Neutrophil (primary cell): ENCODE measurements around the gene C9orf153.
A peak's percentile ranks its signal among the peaks of the same experiment; 100 is the strongest.
"Not testable (repeated sequence)": the region's sequence is repeated elsewhere in the genome, so short reads cannot be mapped to it uniquely, and the experiment has no call there.

Experiments used
- H3K27ac ChIP-seq: fragments of 200-600 bp; sonication (generic); 2 replicates; pipeline ENCODE4 v1.5.1; 2016; ENCODE audit warnings: mild to moderate bottlenecking, moderate library complexity
- H3K27me3 ChIP-seq: fragments of 200-600 bp; sonication (generic); 2 replicates; pipeline ENCODE4 v1.6.0; 2016; ENCODE audit warnings: mild to moderate bottlenecking
- H3K36me3 ChIP-seq: fragments of 200-600 bp; sonication (generic); 2 replicates; pipeline ENCODE4 v1.5.1; 2017
- H3K4me1 ChIP-seq, 2 experiments: fragments of 200-600 bp in 1 of 2; sonication (generic) in 1 of 2; 1 replicate in 1 of 2; 2 replicates in 1 of 2; pipeline versions ENCODE4 v1.5.1 to v1.6.1; 2013 to 2016; ENCODE audit warnings: low read depth in 1 of 2, low read length in 1 of 2, mild to moderate bottlenecking in 1 of 2, moderate library complexity in 1 of 2; ENCODE audit not compliant: control insufficient read depth in 1 of 2, insufficient read depth in 1 of 2
- H3K4me3 ChIP-seq, 2 experiments: fragments of 200-600 bp in 1 of 2; sonication (generic) in 1 of 2; 1 replicate in 1 of 2; 2 replicates in 1 of 2; pipeline ENCODE4 v1.5.1; 2013 to 2016; ENCODE audit warnings: low read depth in 1 of 2, low read length in 1 of 2, mild to moderate bottlenecking in 1 of 2, moderate library complexity in 1 of 2
- H3K9me3 ChIP-seq: fragments of 200-600 bp; sonication (generic); 2 replicates; pipeline ENCODE4 v1.5.1; 2016
- TF ChIP-seq, protein P1 (sequence below): fragments of 200-600 bp; sonication (generic); IDR thresholded peaks from 2 replicates; pipeline ENCODE4 v1.5.1; 2016; ENCODE audit warnings: antibody characterized with exemption

C9orf153 gene

GRCh38 chr9:86207193-86207592, 52.3 kb downstream of the C9orf153 start:
- Histone ChIP-seq H3K4me1 (no peaks in the 10 kb centered on the region), H3K27me3 (no peaks in the 10 kb centered on the region), H3K36me3 (no peaks in the 10 kb centered on the region), H3K27ac (no peak overlapping the region), H3K9me3 (no peaks in the 10 kb centered on the region), H3K4me3 (no peak overlapping the region)
- TF ChIP-seq, protein P1, sequence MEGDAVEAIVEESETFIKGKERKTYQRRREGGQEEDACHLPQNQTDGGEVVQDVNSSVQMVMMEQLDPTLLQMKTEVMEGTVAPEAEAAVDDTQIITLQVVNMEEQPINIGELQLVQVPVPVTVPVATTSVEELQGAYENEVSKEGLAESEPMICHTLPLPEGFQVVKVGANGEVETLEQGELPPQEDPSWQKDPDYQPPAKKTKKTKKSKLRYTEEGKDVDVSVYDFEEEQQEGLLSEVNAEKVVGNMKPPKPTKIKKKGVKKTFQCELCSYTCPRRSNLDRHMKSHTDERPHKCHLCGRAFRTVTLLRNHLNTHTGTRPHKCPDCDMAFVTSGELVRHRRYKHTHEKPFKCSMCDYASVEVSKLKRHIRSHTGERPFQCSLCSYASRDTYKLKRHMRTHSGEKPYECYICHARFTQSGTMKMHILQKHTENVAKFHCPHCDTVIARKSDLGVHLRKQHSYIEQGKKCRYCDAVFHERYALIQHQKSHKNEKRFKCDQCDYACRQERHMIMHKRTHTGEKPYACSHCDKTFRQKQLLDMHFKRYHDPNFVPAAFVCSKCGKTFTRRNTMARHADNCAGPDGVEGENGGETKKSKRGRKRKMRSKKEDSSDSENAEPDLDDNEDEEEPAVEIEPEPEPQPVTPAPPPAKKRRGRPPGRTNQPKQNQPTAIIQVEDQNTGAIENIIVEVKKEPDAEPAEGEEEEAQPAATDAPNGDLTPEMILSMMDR: no peak

- no peaks in the 10 kb centered on the region for H3K9me3 ChIP-seq
- no peaks in the 10 kb centered on the region for H3K4me1 ChIP-seq
- no peak overlapping the region for H3K27ac ChIP-seq
- H3K36me3 ChIP-seq: no peaks in the 10 kb centered on the region
- TF ChIP-seq, protein P1: peak; percentile 54
- no peaks in the 10 kb centered on the region for H3K27me3 ChIP-seq
- H3K4me3 ChIP-seq: no peak overlapping the region
Measured at GRCh38 chr9:86202338-86202882, 57.0 kb downstream of the C9orf153 start.

DNA sequence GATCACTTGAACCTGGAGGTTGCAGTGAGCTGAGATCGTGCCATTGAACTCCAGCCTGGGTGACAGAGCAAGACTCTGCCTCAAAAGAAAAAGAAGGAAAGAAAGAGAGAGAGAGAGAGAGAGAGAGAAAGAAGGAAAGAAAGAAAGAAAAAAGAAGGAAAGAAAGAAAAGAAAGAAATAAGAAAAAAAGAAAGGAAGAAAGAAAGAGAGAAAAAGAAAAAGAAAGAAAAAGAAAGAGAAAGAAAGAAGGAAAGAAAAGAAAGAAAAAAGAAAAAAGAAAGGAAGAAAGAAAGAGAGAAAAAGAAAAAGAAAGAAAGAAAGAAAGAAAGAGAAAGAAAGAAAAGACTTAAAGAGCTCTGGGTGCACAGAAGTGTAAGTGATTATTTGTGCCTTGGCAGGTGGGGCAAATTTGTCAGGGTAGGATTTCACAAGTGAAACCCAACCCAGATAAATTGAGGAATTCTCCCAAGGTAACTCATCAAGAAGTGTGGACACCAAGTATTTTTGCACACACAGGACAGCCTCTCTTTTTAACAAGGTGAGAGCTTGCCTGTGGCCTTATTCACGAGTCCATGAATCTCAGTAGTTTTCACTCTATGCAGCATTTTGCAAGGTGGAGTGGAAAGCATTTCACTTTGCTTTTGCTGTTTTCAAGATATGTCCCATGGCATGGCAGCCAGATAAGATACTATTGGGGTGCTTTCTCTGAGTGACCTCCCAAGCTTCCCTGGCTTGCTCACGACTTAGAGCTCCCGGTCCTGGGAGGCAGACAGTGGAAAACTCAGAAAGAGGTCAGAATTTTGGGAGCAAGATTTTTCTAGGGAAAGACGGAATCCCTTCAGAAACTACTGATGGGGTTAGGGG, 57.8 kb downstream of the C9orf153 start:
- TF ChIP-seq, protein P1: no peak
- H3K27ac ChIP-seq: no peak overlapping the region
- no peaks in the 10 kb centered on the region for H3K36me3 ChIP-seq
- H3K4me1 ChIP-seq: no peaks in the 10 kb centered on the region
- H3K9me3 ChIP-seq: no peaks in the 10 kb centered on the region
- no peak overlapping the region for H3K4me3 ChIP-seq
- no peaks in the 10 kb centered on the region for H3K27me3 ChIP-seq

DNA sequence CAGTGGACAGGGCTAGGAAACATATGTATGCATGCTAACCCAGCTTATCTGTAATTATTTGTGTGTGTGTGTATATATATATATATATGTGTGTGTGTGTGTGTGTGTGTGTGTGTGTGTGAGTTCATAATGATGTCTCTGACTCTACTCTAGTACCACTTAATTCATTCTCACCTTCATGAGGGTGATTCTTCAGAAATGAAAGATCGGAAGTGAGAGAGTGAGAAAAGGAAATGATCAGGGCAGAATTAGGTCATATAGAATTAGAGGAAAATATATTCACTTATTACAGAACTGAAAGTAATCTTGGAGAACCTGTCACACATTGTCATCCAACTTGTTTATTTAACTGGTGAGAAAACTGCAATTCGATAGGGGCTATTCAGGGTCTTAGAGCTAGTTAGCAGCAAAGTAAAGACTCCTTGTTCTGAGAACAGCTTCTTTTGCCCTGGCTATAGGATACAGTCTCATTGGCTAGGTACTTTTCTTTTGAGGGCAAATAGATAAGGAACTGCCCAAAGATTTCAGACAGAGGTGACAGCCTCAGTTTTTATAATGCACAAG, 58.8 kb downstream of the C9orf153 start:
- H3K27me3 ChIP-seq: no peaks in the 10 kb centered on the region
- TF ChIP-seq, protein P1: no peak
- H3K4me3 ChIP-seq: no peak overlapping the region
- no peaks in the 10 kb centered on the region for H3K36me3 ChIP-seq
- no peaks in the 10 kb centered on the region for H3K4me1 ChIP-seq
- H3K9me3 ChIP-seq: no peaks in the 10 kb centered on the region
- no peak overlapping the region for H3K27ac ChIP-seq

DNA sequence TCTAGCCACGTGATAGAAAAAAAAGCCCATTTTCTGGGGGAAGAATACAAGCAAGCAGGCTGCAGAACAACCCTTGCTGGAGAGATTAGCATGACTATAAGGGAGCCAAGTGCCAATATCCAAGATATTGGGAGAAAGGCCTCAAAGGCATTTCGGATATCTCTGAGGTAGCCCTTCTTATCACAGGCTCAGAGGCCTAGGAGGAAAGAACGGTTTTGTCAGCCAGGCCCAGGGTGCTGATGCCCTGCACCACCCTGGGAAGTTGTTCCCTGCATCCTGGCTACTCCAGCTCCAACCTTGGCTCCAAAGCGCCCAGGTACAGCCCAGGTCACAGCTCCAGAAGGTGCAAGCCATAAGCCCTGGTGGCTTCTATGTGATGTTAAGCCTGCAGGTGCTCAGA, 66.4 kb downstream of the C9orf153 start:
- Histone ChIP-seq H3K36me3 (no peaks in the 10 kb centered on the region), H3K27me3 (no peaks in the 10 kb centered on the region), H3K4me1 (no peaks in the 10 kb centered on the region), H3K4me3 (no peak overlapping the region), H3K27ac (no peak overlapping the region), H3K9me3 (no peaks in the 10 kb centered on the region)
- TF ChIP-seq, protein P1: no peak

DNA sequence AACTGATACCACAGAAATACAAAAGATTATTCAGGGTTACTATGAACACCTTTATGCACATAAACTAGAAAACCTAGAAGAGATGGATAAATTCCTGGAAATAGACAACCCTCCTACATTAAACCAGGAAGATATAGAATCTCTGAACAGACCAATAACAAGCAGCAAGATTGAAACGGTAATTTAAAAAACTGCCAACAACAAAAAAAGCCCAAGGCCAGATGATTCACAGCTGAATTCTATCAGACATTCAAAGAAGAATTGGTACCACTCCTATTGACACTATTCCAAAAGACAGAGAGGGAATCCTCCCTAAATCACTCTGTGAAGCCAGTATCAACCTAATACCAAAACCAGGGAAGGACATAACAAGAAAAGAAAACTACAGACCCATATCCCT, 68.8 kb downstream of the C9orf153 start:
- not testable (repeated sequence) for H3K27ac ChIP-seq, H3K27me3 ChIP-seq, H3K36me3 ChIP-seq, H3K4me3 ChIP-seq, H3K9me3 ChIP-seq, H3K4me1 ChIP-seq
